DND-41 (cell line): Measurements from ENCODE around the gene ASB7.

Source experiments
- ATAC-seq: fragments of 200-7000 bp; cut with Tn5 transposase; 3 replicates; pipeline ENCODE4 v1.9.1; 2021; ENCODE audit warnings: low read depth; ENCODE audit not compliant: insufficient read depth
- DNase-seq: peaks from one replicate; pipeline ENCODE4 v3.0.0-alpha.2; 2020
- H2AFZ ChIP-seq: 2 replicates; pipeline ENCODE4 v1.6.0; 2012; ENCODE audit warnings: low read depth, low read length
- H3K27ac ChIP-seq: 2 replicates; pipeline ENCODE4 v1.5.1; 2012; ENCODE audit warnings: low read length, inconsistent platforms
- H3K27me3 ChIP-seq: fragments of 200-600 bp; sonication (generic); 2 replicates; pipeline ENCODE4 v1.6.0; 2012; ENCODE audit warnings: low read length, mild to moderate bottlenecking, inconsistent platforms; ENCODE audit not compliant: insufficient read depth, poor library complexity
- H3K36me3 ChIP-seq: 2 replicates; pipeline ENCODE4 v1.5.1; 2012; ENCODE audit warnings: low read length, inconsistent platforms; ENCODE audit not compliant: insufficient read depth
- H3K4me1 ChIP-seq: 2 replicates; pipeline ENCODE4 v1.5.1; 2012; ENCODE audit warnings: mild to moderate bottlenecking, low read length; ENCODE audit not compliant: insufficient read depth
- H3K4me2 ChIP-seq: 2 replicates; pipeline ENCODE4 v1.6.0; 2012; ENCODE audit warnings: mild to moderate bottlenecking, moderate library complexity, low read length, inconsistent platforms; ENCODE audit not compliant: insufficient read depth
- H3K4me3 ChIP-seq, 2 experiments: fragments of 200-600 bp in 1 of 2; shearing (Covaris generic) in 1 of 2; 2 replicates each; pipeline ENCODE4 v1.5.1; 2012 to 2016; ENCODE audit warnings: inconsistent platforms in 2 of 2, low read length in 2 of 2, mild to moderate bottlenecking in 2 of 2, low read depth in 1 of 2, moderate library complexity in 1 of 2
- H3K79me2 ChIP-seq: 2 replicates; pipeline ENCODE4 v1.6.0; 2012; ENCODE audit warnings: low read length, inconsistent platforms; ENCODE audit not compliant: insufficient read depth
- H3K9ac ChIP-seq: 2 replicates; pipeline ENCODE4 v1.6.0; 2012; ENCODE audit warnings: low read depth, mild to moderate bottlenecking, inconsistent platforms, low read length, moderate library complexity
- H3K9me3 ChIP-seq: 2 replicates; pipeline ENCODE4 v1.5.1; 2012; ENCODE audit warnings: low read length, moderate library complexity, mild to moderate bottlenecking, inconsistent platforms; ENCODE audit not compliant: insufficient read depth, severe bottlenecking
- H4K20me1 ChIP-seq: 2 replicates; pipeline ENCODE4 v1.6.0; 2012; ENCODE audit warnings: low read length; ENCODE audit not compliant: insufficient read depth
- EZH2 ChIP-seq: IDR thresholded peaks from 3 replicates; pipeline ENCODE4 v1.6.1; 2012; ENCODE audit warnings: borderline replicate concordance, low read depth, mild to moderate bottlenecking, moderate library complexity, low read length, inconsistent platforms; ENCODE audit not compliant: severe bottlenecking
- TF ChIP-seq, protein P1 (sequence below): IDR thresholded peaks from 2 replicates; pipeline ENCODE4 v1.5.1; 2012; ENCODE audit warnings: borderline replicate concordance, low read length, moderate library complexity, mild to moderate bottlenecking; ENCODE audit not compliant: poor library complexity, severe bottlenecking; ENCODE audit errors: extremely low read depth

Gene ASB7, protein sequence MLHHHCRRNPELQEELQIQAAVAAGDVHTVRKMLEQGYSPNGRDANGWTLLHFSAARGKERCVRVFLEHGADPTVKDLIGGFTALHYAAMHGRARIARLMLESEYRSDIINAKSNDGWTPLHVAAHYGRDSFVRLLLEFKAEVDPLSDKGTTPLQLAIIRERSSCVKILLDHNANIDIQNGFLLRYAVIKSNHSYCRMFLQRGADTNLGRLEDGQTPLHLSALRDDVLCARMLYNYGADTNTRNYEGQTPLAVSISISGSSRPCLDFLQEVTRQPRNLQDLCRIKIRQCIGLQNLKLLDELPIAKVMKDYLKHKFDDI

DNA sequence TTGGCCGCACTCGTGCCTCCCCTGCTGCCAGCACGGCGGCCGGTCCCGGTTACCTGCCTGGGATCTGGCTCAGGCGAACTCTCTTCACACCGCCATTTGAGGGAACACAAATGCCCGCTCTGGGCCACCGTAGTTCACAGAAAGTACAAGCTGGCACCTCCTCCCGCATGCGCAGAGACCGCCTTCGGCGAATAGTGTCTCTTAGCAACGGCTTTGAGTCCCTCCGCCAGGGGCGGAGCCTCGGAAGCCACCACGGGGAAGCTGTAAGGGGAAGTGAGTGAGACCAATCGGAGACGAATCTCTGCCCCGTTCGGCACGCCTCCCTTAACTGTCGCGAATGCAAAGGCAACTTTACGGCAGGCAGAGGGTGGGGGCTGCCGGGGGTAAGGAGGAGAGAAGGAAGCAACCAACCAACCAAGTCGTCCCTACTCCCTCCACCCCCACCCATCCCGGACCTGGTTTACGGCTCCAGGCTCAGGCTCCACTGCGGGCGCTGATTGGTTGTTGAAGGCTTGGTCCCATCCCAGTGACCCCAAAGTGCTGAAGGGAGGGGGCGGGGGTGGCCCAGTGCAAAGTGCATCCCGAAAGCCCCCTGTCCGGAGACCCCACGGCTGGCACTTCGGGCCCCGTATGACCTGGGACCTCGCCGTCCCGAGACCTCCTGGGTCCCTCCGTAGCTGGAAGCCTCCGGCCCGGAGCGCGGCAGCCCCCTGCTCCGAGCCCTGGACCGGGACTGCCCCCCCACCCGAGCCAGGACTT lies at the start of gene ASB7, which contains the start of gene LINS1:
ASB7 (plus strand) TSS at position 526 of the 759 bp plus-strand sequence. CDS start 9,628 bp downstream, outside the sequence.
LINS1 (minus strand) TSS at position 121 of the 759 bp plus-strand sequence. CDS start 21,342 bp downstream, outside the sequence.
- peak within 1 kb of the TSS; percentile 80 for H3K9ac ChIP-seq
- no peaks in the 10 kb centered on the region for H4K20me1 ChIP-seq
- peak; percentile 99 for DNase-seq
- H3K27ac ChIP-seq: peak within 1 kb of the TSS; percentile 80
- TF ChIP-seq, protein P1, sequence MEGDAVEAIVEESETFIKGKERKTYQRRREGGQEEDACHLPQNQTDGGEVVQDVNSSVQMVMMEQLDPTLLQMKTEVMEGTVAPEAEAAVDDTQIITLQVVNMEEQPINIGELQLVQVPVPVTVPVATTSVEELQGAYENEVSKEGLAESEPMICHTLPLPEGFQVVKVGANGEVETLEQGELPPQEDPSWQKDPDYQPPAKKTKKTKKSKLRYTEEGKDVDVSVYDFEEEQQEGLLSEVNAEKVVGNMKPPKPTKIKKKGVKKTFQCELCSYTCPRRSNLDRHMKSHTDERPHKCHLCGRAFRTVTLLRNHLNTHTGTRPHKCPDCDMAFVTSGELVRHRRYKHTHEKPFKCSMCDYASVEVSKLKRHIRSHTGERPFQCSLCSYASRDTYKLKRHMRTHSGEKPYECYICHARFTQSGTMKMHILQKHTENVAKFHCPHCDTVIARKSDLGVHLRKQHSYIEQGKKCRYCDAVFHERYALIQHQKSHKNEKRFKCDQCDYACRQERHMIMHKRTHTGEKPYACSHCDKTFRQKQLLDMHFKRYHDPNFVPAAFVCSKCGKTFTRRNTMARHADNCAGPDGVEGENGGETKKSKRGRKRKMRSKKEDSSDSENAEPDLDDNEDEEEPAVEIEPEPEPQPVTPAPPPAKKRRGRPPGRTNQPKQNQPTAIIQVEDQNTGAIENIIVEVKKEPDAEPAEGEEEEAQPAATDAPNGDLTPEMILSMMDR: no peak
- no peak for TF ChIP-seq EZH2
- peak; percentile 93 for ATAC-seq
- peak within 1 kb of the TSS; percentile 89 to 96 for H3K4me3 ChIP-seq
- peaks cover 53% of the 10 kb centered on the region for H3K4me1 ChIP-seq
- no peaks in the 10 kb centered on the region for H3K9me3 ChIP-seq
- peaks cover 12% of the 10 kb centered on the region for H3K36me3 ChIP-seq
- peak within 1 kb of the TSS; percentile 93 for H3K4me2 ChIP-seq
- H3K79me2 ChIP-seq: peaks cover 77% of the 10 kb centered on the region
- H2AFZ ChIP-seq: peak within 1 kb of the TSS; percentile 85
- no peaks in the 10 kb centered on the region for H3K27me3 ChIP-seq

DNA sequence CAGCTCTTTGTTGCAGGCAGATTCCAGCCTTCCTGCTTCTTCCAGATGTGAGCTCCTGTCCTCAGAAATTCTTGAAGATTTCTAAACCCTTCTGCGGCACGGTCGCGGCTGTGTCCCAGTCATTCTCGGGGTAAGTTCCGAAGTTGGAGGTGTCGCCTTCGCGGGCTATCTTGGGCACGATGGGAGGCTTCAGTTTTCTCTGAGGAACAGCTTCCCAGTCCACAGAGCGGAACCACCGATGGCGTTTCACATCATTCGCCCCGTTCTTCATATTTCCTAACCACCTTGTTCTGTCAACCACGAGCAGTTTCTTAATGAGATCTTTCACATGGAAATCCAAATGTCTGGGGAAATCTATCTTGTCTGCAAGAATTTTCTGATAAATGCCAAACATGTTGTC lies 48.9 kb upstream of the ASB7 start:
- Histone ChIP-seq H3K4me3 (no peak overlapping the region), H3K4me1 (no peaks in the 10 kb centered on the region)

DNA sequence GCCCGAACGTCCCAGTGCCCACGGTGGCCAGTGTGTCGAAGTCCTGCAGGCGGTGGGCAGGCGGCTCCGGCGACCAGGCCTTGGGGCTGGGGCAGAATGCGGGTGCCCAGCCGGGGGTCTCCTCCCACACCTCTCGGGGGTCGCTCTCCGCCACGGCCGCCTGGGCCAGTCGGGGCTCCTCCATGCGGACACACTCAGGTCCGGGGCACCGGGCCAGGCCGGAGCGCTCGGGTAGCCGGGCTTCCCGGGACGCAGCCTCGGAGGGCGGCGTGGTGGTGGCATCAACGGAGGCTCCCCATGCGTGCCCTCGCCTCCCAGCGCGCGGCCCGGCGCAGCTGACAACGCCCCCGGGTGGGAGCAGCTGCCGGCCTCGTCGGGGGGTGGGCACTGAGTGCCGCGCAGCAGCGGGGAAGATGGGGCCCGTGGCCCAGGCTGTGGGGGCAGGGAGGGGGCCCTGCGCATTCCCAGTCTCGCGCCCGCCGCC lies 43.6 kb upstream of the ASB7 start:
- H3K27ac ChIP-seq: no peak overlapping the region
- ATAC-seq: no peak

More for the DNA sequence above, 48.9 kb upstream of the ASB7 start:
- DNase-seq (no peak), ATAC-seq (no peak)
- no peak overlapping the region for H3K9ac ChIP-seq
- TF ChIP-seq, protein P1: no peak
- TF ChIP-seq EZH2: no peak
- no peaks in the 10 kb centered on the region for H3K9me3 ChIP-seq
- no peak overlapping the region for H2AFZ ChIP-seq
- H3K27ac ChIP-seq: no peak overlapping the region
- no peaks in the 10 kb centered on the region for H3K27me3 ChIP-seq
- H3K79me2 ChIP-seq: no peaks in the 10 kb centered on the region
- H4K20me1 ChIP-seq: no peaks in the 10 kb centered on the region
- no peak overlapping the region for H3K4me2 ChIP-seq
- no peaks in the 10 kb centered on the region; the same call in 1 of the 2 replicates for H3K36me3 ChIP-seq

More for the DNA sequence above, 43.6 kb upstream of the ASB7 start:
- Histone ChIP-seq H2AFZ (no peak overlapping the region), H3K4me3 (no peak overlapping the region), H3K36me3 (no peaks in the 10 kb centered on the region), H4K20me1 (no peaks in the 10 kb centered on the region), H3K9ac (no peak overlapping the region), H3K4me2 (no peak overlapping the region), H3K9me3 (no peaks in the 10 kb centered on the region), H3K27me3 (no peaks in the 10 kb centered on the region), H3K4me1 (no peaks in the 10 kb centered on the region), H3K79me2 (no peaks in the 10 kb centered on the region)
- DNase-seq: no peak
- TF ChIP-seq, protein P1: no peak
- TF ChIP-seq EZH2: no peak
